Brain microvascular endothelial cell (primary cell): ENCODE measurements around the gene MLEC.

Source experiments
- DNase-seq: peaks from one replicate; pipeline ENCODE4 v3.0.0-alpha.2; 2020
- H3K27ac ChIP-seq: fragments of 250-450 bp; sonication (Bioruptor Pico); 2 replicates; pipeline ENCODE4 v1.5.1; 2020; ENCODE audit warnings: mild to moderate bottlenecking, moderate library complexity
- H3K27me3 ChIP-seq: fragments of 250-450 bp; sonication (Bioruptor Pico); replicated peaks from 2 replicates; pipeline ENCODE4 v1.5.1; 2020; ENCODE audit warnings: mild to moderate bottlenecking
- H3K36me3 ChIP-seq: fragments of 250-450 bp; sonication (Bioruptor Pico); replicated peaks from 2 replicates; pipeline ENCODE4 v1.5.1; 2020; ENCODE audit warnings: mild to moderate bottlenecking
- H3K4me3 ChIP-seq: 2 replicates; pipeline ENCODE4 v1.5.1; 2011; ENCODE audit warnings: low read depth, mild to moderate bottlenecking, control low read depth, low read length, moderate library complexity
- CTCF ChIP-seq: IDR thresholded peaks from 2 replicates; pipeline ENCODE4 v1.5.1; 2011; ENCODE audit warnings: low read depth, mild to moderate bottlenecking, moderate library complexity, low read length, control low read depth, inconsistent platforms; ENCODE audit errors: missing control alignments
- in situ Hi-C: cut with HindIII; loops from 2 replicates; pipeline ENCODE4 v1.10.0; 2017; ENCODE audit warnings: low sequenced_read_pairs, low pct_ligation_motif_present

The MLEC gene

GRCh38 chr12:120735181-120735580 lies 48.2 kb downstream of the MLEC start:
- Histone ChIP-seq H3K4me3 (no peak overlapping the region), H3K27ac (no peak overlapping the region), H3K36me3 (no peaks in the 10 kb centered on the region), H3K27me3 (no peaks in the 10 kb centered on the region)
- in situ Hi-C loops, result no loop called here
- no peak for TF ChIP-seq CTCF
- no peak for DNase-seq

- H3K27me3 ChIP-seq, result no peaks in the 10 kb centered on the region
- H3K4me3 ChIP-seq, result no peak overlapping the region
- TF ChIP-seq CTCF, result no peak
- no peaks in the 10 kb centered on the region for H3K36me3 ChIP-seq
- H3K27ac ChIP-seq, result no peak overlapping the region
- no peak for DNase-seq
- in situ Hi-C loops, result no loop called here
These were observed 49.7 kb downstream of the MLEC start for GRCh38 chr12:120736404-120737331.

- Histone ChIP-seq H3K4me3 (no peak overlapping the region), H3K36me3 (no peaks in the 10 kb centered on the region), H3K27me3 (no peaks in the 10 kb centered on the region), H3K27ac (no peak overlapping the region)
- no peak for DNase-seq
- TF ChIP-seq CTCF, result peak; percentile 75
- in situ Hi-C loops, result no loop called here
These were observed 50.8 kb downstream of the MLEC start for GRCh38 chr12:120737557-120738251.

GRCh38 chr12:120738252-120739030 lies 51.5 kb downstream of the MLEC start:
- H3K27ac ChIP-seq, result no peak overlapping the region
- H3K36me3 ChIP-seq, result no peaks in the 10 kb centered on the region
- no peak for TF ChIP-seq CTCF
- DNase-seq, result no peak
- in situ Hi-C loops, result no loop called here
- H3K27me3 ChIP-seq, result no peaks in the 10 kb centered on the region
- no peak overlapping the region for H3K4me3 ChIP-seq

- no peak for DNase-seq
- Histone ChIP-seq H3K27me3 (no peaks in the 10 kb centered on the region), H3K36me3 (no peaks in the 10 kb centered on the region), H3K27ac (no peak overlapping the region), H3K4me3 (no peak overlapping the region)
- TF ChIP-seq CTCF, result no peak
- in situ Hi-C loops, result no loop called here
These were observed 52.2 kb downstream of the MLEC start for GRCh38 chr12:120739031-120739762.
